SK-N-SH (cell line): Measurements from ENCODE around the gene ETV6.

Experiments used
- CTCF ChIP-seq: fragments of 200-600 bp; sonication (generic); IDR thresholded peaks from 2 replicates; pipeline ENCODE4 v1.6.1; 2017; ENCODE audit warnings: antibody characterized with exemption, mild to moderate bottlenecking, moderate library complexity
- FOSL2 ChIP-seq: IDR thresholded peaks from 2 replicates; pipeline ENCODE4 v1.4.0; 2012; ENCODE audit warnings: low read depth, mild to moderate bottlenecking, moderate library complexity, borderline replicate concordance
- JUND ChIP-seq: IDR thresholded peaks from 2 replicates; pipeline ENCODE4 v1.4.0; 2012
- MXI1 ChIP-seq: IDR thresholded peaks from 2 replicates; pipeline ENCODE4 v1.6.1; 2012; ENCODE audit warnings: mild to moderate bottlenecking, low read depth, low read length, improper control_type of control experiment
- NRF1 ChIP-seq: IDR thresholded peaks from 2 replicates; pipeline ENCODE4 v1.6.1; 2012; ENCODE audit warnings: low read depth, mild to moderate bottlenecking, low read length
- RCOR1 ChIP-seq: fragments of 150-350 bp; IDR thresholded peaks from 2 replicates; pipeline ENCODE4 v1.6.1; 2017; ENCODE audit warnings: antibody characterized with exemption, low read length
- SIN3A ChIP-seq: IDR thresholded peaks from 2 replicates; pipeline ENCODE4 v1.6.1; 2012; ENCODE audit warnings: low read depth, mild to moderate bottlenecking, low read length, moderate library complexity, borderline replicate concordance
- TAF1 ChIP-seq: IDR thresholded peaks from 2 replicates; pipeline ENCODE4 v1.6.1; 2012; ENCODE audit warnings: low read depth, mild to moderate bottlenecking, low read length, moderate library complexity, borderline replicate concordance
- USF1 ChIP-seq: IDR thresholded peaks from 2 replicates; pipeline ENCODE4 v1.4.0; 2012; ENCODE audit warnings: low read depth, borderline replicate concordance
- YY1 ChIP-seq: IDR thresholded peaks from 2 replicates; pipeline ENCODE4 v1.4.0; 2012; ENCODE audit warnings: low read depth, mild to moderate bottlenecking
- TF ChIP-seq, protein P1 (sequence below): IDR thresholded peaks from 2 replicates; pipeline ENCODE4 v1.4.0; 2012; ENCODE audit warnings: low read depth
- TF ChIP-seq, protein P2 (sequence below): fragments of 150-350 bp; IDR thresholded peaks from 2 replicates; pipeline ENCODE4 v1.6.1; 2017; ENCODE audit warnings: antibody characterized with exemption, low read length, low read depth, borderline replicate concordance
- TF ChIP-seq, protein P3 (sequence below): IDR thresholded peaks from 2 replicates; pipeline ENCODE4 v1.6.1; 2012; ENCODE audit warnings: mild to moderate bottlenecking, low read depth, low read length, moderate library complexity

- TF ChIP-seq CTCF (no peak), TAF1 (no peak), MXI1 (no peak), NRF1 (no peak), FOSL2 (no peak), USF1 (no peak), YY1 (no peak), RCOR1 (no peak), SIN3A (no peak), JUND (no peak)
- TF ChIP-seq, protein P1, sequence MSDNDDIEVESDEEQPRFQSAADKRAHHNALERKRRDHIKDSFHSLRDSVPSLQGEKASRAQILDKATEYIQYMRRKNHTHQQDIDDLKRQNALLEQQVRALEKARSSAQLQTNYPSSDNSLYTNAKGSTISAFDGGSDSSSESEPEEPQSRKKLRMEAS = no peak
- TF ChIP-seq, protein P2, sequence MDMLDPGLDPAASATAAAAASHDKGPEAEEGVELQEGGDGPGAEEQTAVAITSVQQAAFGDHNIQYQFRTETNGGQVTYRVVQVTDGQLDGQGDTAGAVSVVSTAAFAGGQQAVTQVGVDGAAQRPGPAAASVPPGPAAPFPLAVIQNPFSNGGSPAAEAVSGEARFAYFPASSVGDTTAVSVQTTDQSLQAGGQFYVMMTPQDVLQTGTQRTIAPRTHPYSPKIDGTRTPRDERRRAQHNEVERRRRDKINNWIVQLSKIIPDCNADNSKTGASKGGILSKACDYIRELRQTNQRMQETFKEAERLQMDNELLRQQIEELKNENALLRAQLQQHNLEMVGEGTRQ = no peak
- TF ChIP-seq, protein P3, sequence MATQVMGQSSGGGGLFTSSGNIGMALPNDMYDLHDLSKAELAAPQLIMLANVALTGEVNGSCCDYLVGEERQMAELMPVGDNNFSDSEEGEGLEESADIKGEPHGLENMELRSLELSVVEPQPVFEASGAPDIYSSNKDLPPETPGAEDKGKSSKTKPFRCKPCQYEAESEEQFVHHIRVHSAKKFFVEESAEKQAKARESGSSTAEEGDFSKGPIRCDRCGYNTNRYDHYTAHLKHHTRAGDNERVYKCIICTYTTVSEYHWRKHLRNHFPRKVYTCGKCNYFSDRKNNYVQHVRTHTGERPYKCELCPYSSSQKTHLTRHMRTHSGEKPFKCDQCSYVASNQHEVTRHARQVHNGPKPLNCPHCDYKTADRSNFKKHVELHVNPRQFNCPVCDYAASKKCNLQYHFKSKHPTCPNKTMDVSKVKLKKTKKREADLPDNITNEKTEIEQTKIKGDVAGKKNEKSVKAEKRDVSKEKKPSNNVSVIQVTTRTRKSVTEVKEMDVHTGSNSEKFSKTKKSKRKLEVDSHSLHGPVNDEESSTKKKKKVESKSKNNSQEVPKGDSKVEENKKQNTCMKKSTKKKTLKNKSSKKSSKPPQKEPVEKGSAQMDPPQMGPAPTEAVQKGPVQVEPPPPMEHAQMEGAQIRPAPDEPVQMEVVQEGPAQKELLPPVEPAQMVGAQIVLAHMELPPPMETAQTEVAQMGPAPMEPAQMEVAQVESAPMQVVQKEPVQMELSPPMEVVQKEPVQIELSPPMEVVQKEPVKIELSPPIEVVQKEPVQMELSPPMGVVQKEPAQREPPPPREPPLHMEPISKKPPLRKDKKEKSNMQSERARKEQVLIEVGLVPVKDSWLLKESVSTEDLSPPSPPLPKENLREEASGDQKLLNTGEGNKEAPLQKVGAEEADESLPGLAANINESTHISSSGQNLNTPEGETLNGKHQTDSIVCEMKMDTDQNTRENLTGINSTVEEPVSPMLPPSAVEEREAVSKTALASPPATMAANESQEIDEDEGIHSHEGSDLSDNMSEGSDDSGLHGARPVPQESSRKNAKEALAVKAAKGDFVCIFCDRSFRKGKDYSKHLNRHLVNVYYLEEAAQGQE = no peak
Observed at GRCh38 chr12:11859705-11860425, 210.4 kb downstream of the ETV6 start.
